T follicular helper cell (primary cell): Measurements from ENCODE around the gene PALB2.
"Not testable (repeated sequence)": the region's sequence is repeated elsewhere in the genome, so short reads cannot be mapped to it uniquely, and the experiment has no call there.

Experiments
- DNase-seq: peaks from one replicate; pipeline ENCODE4 v3.0.0-alpha.2; 2020; ENCODE audit warnings: low read depth

The PALB2 gene

GRCh38 chr16:23584186-23585076 lies 56.7 kb downstream of the PALB2 start:
- no peak for DNase-seq

GRCh38 chr16:23583271-23583670 lies 57.8 kb downstream of the PALB2 start:
- DNase-seq, result not testable (repeated sequence)

- DNase-seq, result no peak
These were observed 59.3 kb downstream of the PALB2 start for GRCh38 chr16:23581764-23582163.

- DNase-seq, result no peak
These were observed 60.7 kb downstream of the PALB2 start for GRCh38 chr16:23580391-23580790.

GRCh38 chr16:23579371-23579770 lies 61.7 kb downstream of the PALB2 start:
- no peak for DNase-seq

GRCh38 chr16:23578101-23578830 lies 62.8 kb downstream of the PALB2 start:
- no peak for DNase-seq

GRCh38 chr16:23577493-23577892 lies 63.6 kb downstream of the PALB2 start:
- DNase-seq, result no peak

GRCh38 chr16:23575834-23576233 lies 65.3 kb downstream of the PALB2 start:
- no peak for DNase-seq

GRCh38 chr16:23573817-23574216 lies 67.3 kb downstream of the PALB2 start:
- no peak for DNase-seq

- no peak for DNase-seq
These were observed 68.7 kb downstream of the PALB2 start for GRCh38 chr16:23572394-23572793.

- no peak for DNase-seq
These were observed 69.2 kb downstream of the PALB2 start for GRCh38 chr16:23571895-23572294.

GRCh38 chr16:23570992-23571632 lies 70.0 kb downstream of the PALB2 start:
- no peak for DNase-seq

GRCh38 chr16:23567602-23568001 lies 73.5 kb downstream of the PALB2 start:
- DNase-seq, result no peak

GRCh38 chr16:23566724-23567123 lies 74.4 kb downstream of the PALB2 start:
- DNase-seq, result no peak

GRCh38 chr16:23564575-23565363 lies 76.3 kb downstream of the PALB2 start:
- DNase-seq, result no peak

GRCh38 chr16:23563186-23563585 lies 77.9 kb downstream of the PALB2 start:
- no peak for DNase-seq

- no peak for DNase-seq
These were observed 78.6 kb downstream of the PALB2 start for GRCh38 chr16:23562505-23562904.

- no peak for DNase-seq
These were observed 79.5 kb downstream of the PALB2 start for GRCh38 chr16:23561586-23561985.

- DNase-seq, result peak; percentile 1
These were observed 83.1 kb downstream of the PALB2 start for GRCh38 chr16:23557779-23558702.

- DNase-seq, result peak; percentile 89
These were observed 84.0 kb downstream of the PALB2 start, which contains the start of the genes EARS2 and UBFD1 for GRCh38 chr16:23556881-23557778. TSS of gene EARS2 (minus strand) at chr16:23557350. CDS start at chr16:23557343, 7 bp downstream. TSS of gene UBFD1 (plus strand) at chr16:23557727. CDS start at chr16:23557743, 16 bp downstream.
